Trophoblast cell (in vitro differentiated cells and primary cell): Measurements from ENCODE around the gene GATB.

ENCODE experiments used
- DNase-seq, 2 donors: peaks; one replicate each; pipeline ENCODE4 v3.0.0-alpha.2; 2016
- H2AFZ ChIP-seq: 2 replicates; pipeline ENCODE4 v1.6.1; 2013; ENCODE audit warnings: low read length, moderate library complexity, mild to moderate bottlenecking; ENCODE audit not compliant: insufficient read depth, poor library complexity
- H2AK5ac ChIP-seq: 2 replicates; pipeline ENCODE4 v1.6.1; 2013; ENCODE audit warnings: mild to moderate bottlenecking, low read length
- H2BK120ac ChIP-seq: 2 replicates; pipeline ENCODE4 v1.6.1; 2013; ENCODE audit warnings: low read length, mild to moderate bottlenecking, moderate library complexity; ENCODE audit not compliant: insufficient read depth, poor library complexity
- H2BK12ac ChIP-seq: 2 replicates; pipeline ENCODE4 v1.6.1; 2013; ENCODE audit warnings: mild to moderate bottlenecking, low read length, moderate library complexity
- H2BK5ac ChIP-seq: 2 replicates; pipeline ENCODE4 v1.6.1; 2013; ENCODE audit warnings: low read length, low read depth, moderate library complexity, mild to moderate bottlenecking; ENCODE audit not compliant: poor library complexity
- H3K14ac ChIP-seq: 2 replicates; pipeline ENCODE4 v1.6.1; 2013; ENCODE audit warnings: mild to moderate bottlenecking, low read length
- H3K18ac ChIP-seq: 2 replicates; pipeline ENCODE4 v1.6.1; 2013; ENCODE audit warnings: mild to moderate bottlenecking, low read length
- H3K23ac ChIP-seq: 2 replicates; pipeline ENCODE4 v1.6.1; 2013; ENCODE audit warnings: low read length
- H3K27ac ChIP-seq: 2 replicates; pipeline ENCODE4 v1.5.1; 2013; ENCODE audit warnings: low read depth, mild to moderate bottlenecking, inconsistent platforms, low read length, moderate library complexity
- H3K27me3 ChIP-seq: 2 replicates; pipeline ENCODE4 v1.6.1; 2013; ENCODE audit warnings: inconsistent platforms, mild to moderate bottlenecking, low read length, moderate library complexity; ENCODE audit not compliant: insufficient read depth
- H3K36me3 ChIP-seq, 2 experiments: 1 replicate in 1 of 2; 2 replicates in 1 of 2; pipeline ENCODE4 v1.6.1; 2013; ENCODE audit warnings: low read length in 2 of 2, mild to moderate bottlenecking in 2 of 2, moderate library complexity in 1 of 2; ENCODE audit not compliant: insufficient read depth in 2 of 2, control insufficient read depth in 1 of 2
- H3K4ac ChIP-seq: 2 replicates; pipeline ENCODE4 v1.6.1; 2013; ENCODE audit warnings: low read depth, mild to moderate bottlenecking, low read length, moderate library complexity
- H3K4me1 ChIP-seq, 2 experiments: 1 replicate in 1 of 2; 2 replicates in 1 of 2; pipeline ENCODE4 v1.6.1; 2013; ENCODE audit warnings: low read length in 2 of 2, mild to moderate bottlenecking in 2 of 2, moderate library complexity in 1 of 2; ENCODE audit not compliant: insufficient read depth in 2 of 2, control insufficient read depth in 1 of 2
- H3K4me2 ChIP-seq: 2 replicates; pipeline ENCODE4 v1.6.1; 2013; ENCODE audit warnings: inconsistent platforms, mild to moderate bottlenecking, low read length, moderate library complexity
- H3K4me3 ChIP-seq: 2 replicates; pipeline ENCODE4 v1.5.1; 2013; ENCODE audit warnings: mild to moderate bottlenecking, low read depth, low read length, inconsistent platforms
- H3K79me1 ChIP-seq: one replicate; pipeline ENCODE4 v1.6.1; 2013; ENCODE audit warnings: low read length
- H3K79me2 ChIP-seq: 2 replicates; pipeline ENCODE4 v1.6.1; 2013; ENCODE audit warnings: low read length, mild to moderate bottlenecking; ENCODE audit not compliant: control insufficient read depth, insufficient read depth, poor library complexity
- H3K9ac ChIP-seq: 2 replicates; pipeline ENCODE4 v1.6.1; 2013; ENCODE audit warnings: mild to moderate bottlenecking, low read length
- H3K9me3 ChIP-seq: 2 replicates; pipeline ENCODE4 v1.6.1; 2013; ENCODE audit warnings: low read depth, mild to moderate bottlenecking, control low read depth, inconsistent platforms, low read length; ENCODE audit not compliant: insufficient read depth
- H4K12ac ChIP-seq: 2 replicates; pipeline ENCODE4 v1.6.1; 2013; ENCODE audit warnings: low read depth, mild to moderate bottlenecking, low read length, moderate library complexity
- H4K8ac ChIP-seq: 2 replicates; pipeline ENCODE4 v1.6.1; 2013; ENCODE audit warnings: low read depth, mild to moderate bottlenecking, low read length, moderate library complexity
- H4K91ac ChIP-seq: one replicate; pipeline ENCODE4 v1.6.1; 2013; ENCODE audit warnings: low read depth, mild to moderate bottlenecking, low read length, moderate library complexity
- WGBS: extraction: QIAGEN DNeasy Blood & Tissue Kit; methylation state at CpG from one replicate; pipeline ENCODE4 v1.1.7; 2013; ENCODE audit warnings: missing lambda C conversion rate; ENCODE audit not compliant: insufficient read length, insufficient coverage; ENCODE audit errors: extremely low coverage; 5-methylcytosine and 5-hydroxymethylcytosine counted together

The GATB gene

DNA sequence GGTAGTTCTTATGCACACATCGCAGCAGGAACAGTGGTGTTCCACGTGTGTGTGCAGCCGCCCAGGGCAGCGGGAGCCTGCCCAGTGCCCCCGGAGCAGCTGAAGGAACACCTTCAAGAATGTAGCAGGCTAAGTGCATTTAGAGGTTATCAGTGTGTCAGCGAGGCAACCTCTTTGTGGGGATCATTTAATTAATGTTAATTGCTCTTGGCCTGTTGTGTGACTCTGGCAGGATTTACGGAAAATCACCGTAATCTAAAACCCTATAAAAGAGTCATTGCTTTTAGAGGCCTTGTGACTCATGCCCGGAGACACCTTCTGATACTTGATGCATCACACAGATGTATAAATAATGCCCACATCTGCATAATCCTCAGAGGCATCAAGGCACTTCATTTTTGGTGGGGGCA, 47.3 kb upstream of the GATB start:
- H3K23ac ChIP-seq = no peak overlapping the region
- no peaks in the 10 kb centered on the region for H3K79me2 ChIP-seq
- H2BK120ac ChIP-seq = no peak overlapping the region
- no CpG with 5 or more reads among the region's 9 CpGs for whole genome bisulfite sequencing
- H4K8ac ChIP-seq = no peak overlapping the region
- H3K9me3 ChIP-seq = no peaks in the 10 kb centered on the region
- no peak overlapping the region for H2BK12ac ChIP-seq
- no peak overlapping the region for H2AFZ ChIP-seq
- no peak overlapping the region for H3K4ac ChIP-seq
- DNase-seq = no peak
- H2BK5ac ChIP-seq = no peak overlapping the region
- no peaks in the 10 kb centered on the region for H3K27me3 ChIP-seq
- no peak overlapping the region for H4K91ac ChIP-seq
- H3K14ac ChIP-seq = no peak overlapping the region
- no peak overlapping the region for H3K4me2 ChIP-seq
- H3K36me3 ChIP-seq = no peaks in the 10 kb centered on the region
- no peak overlapping the region for H3K27ac ChIP-seq
- no peak overlapping the region for H3K4me3 ChIP-seq
- H4K12ac ChIP-seq = no peak overlapping the region
- H3K18ac ChIP-seq = no peak overlapping the region
- peaks cover 9 to 11% of the 10 kb centered on the region in 2 experiments for H3K4me1 ChIP-seq
- H3K79me1 ChIP-seq = peaks cover 7% of the 10 kb centered on the region
- no peak overlapping the region for H3K9ac ChIP-seq
- H2AK5ac ChIP-seq = no peak overlapping the region

GRCh38 chr4:151807220-151807619, 46.4 kb upstream of the GATB start:
- Histone ChIP-seq H3K9ac (no peak overlapping the region), H3K27ac (no peak overlapping the region), H4K8ac (no peak overlapping the region), H3K18ac (no peak overlapping the region), H3K4ac (no peak overlapping the region), H3K79me2 (no peaks in the 10 kb centered on the region), H3K9me3 (no peaks in the 10 kb centered on the region), H3K36me3 (no peaks in the 10 kb centered on the region), H2BK12ac (peak overlapping the region; percentile 87), H3K27me3 (no peaks in the 10 kb centered on the region), H4K12ac (no peak overlapping the region), H3K4me3 (no peak overlapping the region), H3K4me2 (no peak overlapping the region), H3K14ac (peak overlapping the region; percentile 12), H4K91ac (peak overlapping the region; percentile 32), H2BK5ac (no peak overlapping the region), H2BK120ac (peak overlapping the region; percentile 64), H3K4me1 (peaks cover 9 to 11% of the 10 kb centered on the region in 2 experiments), H3K79me1 (peaks cover 7% of the 10 kb centered on the region), H2AFZ (no peak overlapping the region), H3K23ac (no peak overlapping the region), H2AK5ac (peak overlapping the region; percentile 73)
- DNase-seq = no peak
- WGBS = no CpG with 5 or more reads among the region's 7 CpGs

GRCh38 chr4:151806511-151806927, 45.7 kb upstream of the GATB start:
- Histone ChIP-seq H3K79me2 (no peaks in the 10 kb centered on the region), H3K9ac (no peak overlapping the region), H3K4me1 (peaks cover 9 to 11% of the 10 kb centered on the region in 2 experiments), H2BK120ac (no peak overlapping the region), H3K14ac (no peak overlapping the region), H4K8ac (peak overlapping the region; percentile 10), H3K79me1 (peaks cover 7% of the 10 kb centered on the region), H2AK5ac (no peak overlapping the region), H4K91ac (no peak overlapping the region), H2BK5ac (no peak overlapping the region), H3K27me3 (no peaks in the 10 kb centered on the region), H2BK12ac (peak overlapping the region; percentile 25), H3K18ac (no peak overlapping the region), H3K4ac (no peak overlapping the region), H3K4me3 (no peak overlapping the region), H3K4me2 (no peak overlapping the region), H2AFZ (no peak overlapping the region), H4K12ac (no peak overlapping the region), H3K36me3 (no peaks in the 10 kb centered on the region), H3K27ac (peak overlapping the region; percentile 64), H3K9me3 (no peaks in the 10 kb centered on the region), H3K23ac (no peak overlapping the region)
- no CpG with 5 or more reads among the region's 6 CpGs for WGBS
- peak; percentile 15 to 69 for DNase-seq

GRCh38 chr4:151804821-151805220, 44.0 kb upstream of the GATB start:
- no peaks in the 10 kb centered on the region for H3K9me3 ChIP-seq
- H3K4me2 ChIP-seq = no peak overlapping the region
- peaks cover 9 to 11% of the 10 kb centered on the region in 2 experiments for H3K4me1 ChIP-seq
- H3K9ac ChIP-seq = no peak overlapping the region
- H3K4ac ChIP-seq = no peak overlapping the region
- H3K79me1 ChIP-seq = peaks cover 7% of the 10 kb centered on the region
- no peak overlapping the region for H2AFZ ChIP-seq
- no peak overlapping the region for H4K91ac ChIP-seq
- no peak overlapping the region for H3K14ac ChIP-seq
- no peak overlapping the region for H2BK120ac ChIP-seq
- no peaks in the 10 kb centered on the region for H3K36me3 ChIP-seq
- H4K8ac ChIP-seq = no peak overlapping the region
- H2BK5ac ChIP-seq = no peak overlapping the region
- no peak overlapping the region for H2BK12ac ChIP-seq
- no peak for DNase-seq
- no peak overlapping the region for H4K12ac ChIP-seq
- no peaks in the 10 kb centered on the region for H3K27me3 ChIP-seq
- no CpG with 5 or more reads among the region's 1 CpG for WGBS
- no peak overlapping the region for H3K23ac ChIP-seq
- H3K27ac ChIP-seq = no peak overlapping the region
- H3K18ac ChIP-seq = no peak overlapping the region
- no peak overlapping the region for H2AK5ac ChIP-seq
- no peaks in the 10 kb centered on the region for H3K79me2 ChIP-seq
- no peak overlapping the region for H3K4me3 ChIP-seq
